ENCODE data around the gene CARD11. TPM values are rescaled to one million over a fixed set of nuclear protein-coding genes. Genes with fewer than 3 reads are reported as not detected.

Gene CARD11
- total and polyA plus RNA-seq, 2 of the 13 experiments (the other 11 are each of a cell fraction or from before 2014, with no cell fraction given), result 0.04 TPM; not detected in 1

- ChIA-PET CTCF (ENCODE audit: low intra/inter-chr PET ratio, low total read pairs) (no interaction called here), POLR2A (no interaction called here)
- no peak for DNase-seq (ENCODE audit: low spot score)
- TF ChIP-seq HNRNPLL (IDR thresholded peaks at IDR 0.05; ENCODE audit: low read depth, low read length, poor library complexity, severe bottlenecking) (no peak), ZNF644 (CRISPR knock-in tag; IDR thresholded peaks at IDR 0.05; ENCODE audit: low read depth) (no peak), SOX13 (IDR thresholded peaks at IDR 0.05) (no peak), SOX13 (CRISPR knock-in tag; conservative IDR thresholded peaks at IDR 0.05 in 1 of 2, IDR thresholded peaks at IDR 0.05 in 1 of 2) (no peak), ZBTB49 (CRISPR knock-in tag; IDR thresholded peaks at IDR 0.05; ENCODE audit: borderline replicate concordance) (no peak), SOX6 (IDR thresholded peaks at IDR 0.05) (no peak), SOX6 (CRISPR knock-in tag; IDR thresholded peaks at IDR 0.05) (no peak), ZKSCAN5 (CRISPR knock-in tag; IDR thresholded peaks at IDR 0.05) (no peak), ZSCAN22 (CRISPR knock-in tag; IDR thresholded peaks at IDR 0.05) (no peak), ZIK1 (CRISPR knock-in tag; IDR thresholded peaks at IDR 0.05; ENCODE audit: borderline replicate concordance, low read depth) (no peak)
- Histone ChIP-seq H3K4me2 (ENCODE audit: low read depth, low read length) (no peak overlapping the region), H3K36me3 (replicated peaks in 1 of 2; ENCODE audit: control insufficient read depth in 1 of 2, insufficient read depth in 2 of 2, low read length in 2 of 2) (no peaks in the 10 kb centered on the region), H4K20me1 (ENCODE audit: insufficient read depth, low read length) (no peaks in the 10 kb centered on the region), H3K27me3 (ENCODE audit: control insufficient read depth in 1 of 2, insufficient read depth in 2 of 2, low read length in 2 of 2) (peaks cover 0 to 10% of the 10 kb centered on the region in 2 experiments; a peak in 2 of 5 replicates), H3K9me3 (ENCODE audit: low read length) (no peaks in the 10 kb centered on the region), H3K27ac (ENCODE audit: extremely low read length, insufficient read depth, low read length) (no peak overlapping the region), H3K4me1 (ENCODE audit: insufficient read depth, low read length) (no peaks in the 10 kb centered on the region), H3K4me3 (replicated peaks in 1 of 3; ENCODE audit: insufficient read depth in 1 of 3, low read depth in 2 of 3, low read length in 3 of 3) (no peak overlapping the region), H3K79me2 (ENCODE audit: insufficient read depth, low read length) (no peaks in the 10 kb centered on the region), H2AFZ (ENCODE audit: low read length) (no peak overlapping the region), H3K9ac (ENCODE audit: insufficient read depth, low read depth, low read length) (no peak overlapping the region)
- in situ Hi-C loops (cut with HindIII; ENCODE audit: extremely low pct_ligation_motif_present, low pct_unique_long_range_greater_than_20kb) (no loop called here), intact Hi-C loops (cut with micrococcal nuclease; ENCODE audit: unreplicated experiment) (no loop called here)
- no TSS peak for BruUV-seq (replicated peaks)
- 11% methylated on average over 13 of the region's 14 CpGs for WGBS (ENCODE audit: low lambda C conversion rate)
- ATAC-seq, result no peak
- no peak for FAIRE-seq
These were observed 15.5 kb downstream of the CARD11 start for GRCh38 chr7:3028071-3028757.
